GM18505 (cell line): ENCODE results near the gene NFATC2.

ENCODE experiments used
- ATAC-seq: cut with Tn5 transposase; IDR thresholded peaks from one replicate; pipeline ENCODE4 v1.9.1; 2021; ENCODE audit not compliant: unreplicated experiment
- POLR2A ChIP-seq: IDR thresholded peaks from 4 replicates; pipeline ENCODE4 v1.6.1; 2011; ENCODE audit warnings: borderline replicate concordance; ENCODE audit not compliant: insufficient read depth, insufficient read length; ENCODE audit errors: extremely low read depth

Gene NFATC2

GRCh38 chr20:51371720-51372119 lies 170.8 kb downstream of the NFATC2 start:
- ATAC-seq: no peak
- TF ChIP-seq POLR2A: no peak

GRCh38 chr20:51369503-51369902 lies 173.0 kb downstream of the NFATC2 start:
- TF ChIP-seq POLR2A: no peak
- ATAC-seq: no peak

DNA sequence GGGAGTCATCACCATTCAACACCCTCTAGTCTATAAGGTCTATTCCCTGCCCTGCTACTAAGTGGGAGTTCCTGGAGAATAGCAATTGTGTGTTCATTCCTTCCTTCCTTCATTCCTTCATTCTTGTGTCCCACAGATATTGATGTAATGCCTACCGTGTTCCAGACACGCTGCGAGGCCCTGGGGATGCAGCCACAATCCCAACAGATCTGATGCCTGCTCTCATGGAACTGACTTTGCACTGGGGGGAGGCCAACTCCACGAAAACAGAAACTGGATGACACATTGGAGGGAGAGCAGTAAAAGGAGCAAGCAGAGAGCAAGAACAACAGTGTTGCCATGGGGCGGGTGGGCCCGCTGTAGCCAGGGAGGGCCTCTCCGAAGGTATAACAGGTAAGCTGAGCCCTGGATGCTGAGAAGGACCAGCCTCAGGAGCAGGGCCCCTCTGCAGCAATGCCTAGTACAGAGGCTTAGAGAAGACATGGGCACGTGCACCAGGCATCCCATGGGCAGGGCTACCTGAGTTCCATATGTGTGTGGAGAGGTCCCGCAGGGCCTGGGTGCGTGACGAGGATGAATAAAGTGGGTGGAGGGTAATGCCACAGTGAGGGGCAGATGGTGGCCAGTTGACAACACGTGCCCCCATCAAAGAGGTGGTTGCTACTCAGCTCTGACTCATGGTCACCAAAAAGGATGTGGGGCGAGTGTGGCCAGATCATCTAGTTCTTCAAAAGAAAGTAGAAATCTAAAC lies 173.9 kb downstream of the NFATC2 start:
- TF ChIP-seq POLR2A: no peak

DNA sequence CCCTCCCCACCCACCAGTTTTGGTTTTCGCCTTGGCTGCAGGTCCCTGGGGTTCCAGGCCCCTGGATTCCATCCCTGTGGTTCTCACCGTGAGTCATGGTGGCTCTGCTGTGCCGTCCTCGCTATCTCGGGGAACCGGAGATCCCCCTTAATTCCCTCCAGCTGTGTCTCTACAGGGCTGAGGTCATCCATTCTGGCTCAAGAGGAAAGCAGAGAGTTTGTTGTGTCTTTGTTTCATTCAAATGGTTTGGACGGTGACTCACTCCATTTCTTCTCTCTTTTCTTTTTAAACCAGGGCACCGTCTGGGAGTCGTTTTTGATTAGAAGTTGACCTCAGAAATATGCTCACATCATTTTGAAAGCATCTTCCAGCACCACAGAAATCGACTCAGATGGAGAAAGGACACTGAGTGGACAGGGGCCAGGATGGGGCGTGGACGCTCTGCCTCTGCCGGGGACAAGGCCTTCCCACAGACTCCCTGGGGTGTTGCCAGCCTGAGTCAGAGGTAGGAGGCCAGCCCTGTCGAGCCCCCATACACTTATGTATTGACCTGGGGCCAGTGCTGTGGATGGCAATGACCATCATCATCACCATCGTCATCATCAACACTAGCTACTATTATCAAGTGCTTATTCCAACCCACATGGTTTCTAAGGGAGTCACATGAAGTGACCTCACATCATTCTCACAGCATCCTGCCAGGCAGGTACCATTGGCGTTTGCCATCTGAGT lies 176.2 kb downstream of the NFATC2 start:
- no peak for ATAC-seq
- TF ChIP-seq POLR2A: no peak

More for the DNA sequence above, 173.9 kb downstream of the NFATC2 start:
- no peak for ATAC-seq

DNA sequence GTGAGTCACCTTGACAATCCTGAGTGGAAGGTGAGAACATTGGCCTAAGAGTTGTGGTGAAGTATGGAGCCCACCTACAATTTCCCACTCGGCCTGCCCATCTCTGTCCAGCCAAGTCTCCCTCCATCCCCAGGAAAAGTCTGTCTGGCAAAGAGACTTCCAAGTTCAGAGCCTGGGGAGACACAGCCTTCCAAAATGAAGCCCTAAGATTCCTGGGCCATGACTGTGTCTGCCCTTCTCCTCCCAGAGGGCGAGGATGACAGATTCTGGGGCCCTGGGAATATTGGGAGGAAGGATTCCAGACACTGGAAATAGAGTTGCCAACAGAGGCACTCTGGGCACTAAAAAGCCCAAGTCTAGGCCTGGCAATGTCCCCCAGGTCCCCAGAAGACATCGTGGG lies 176.8 kb downstream of the NFATC2 start:
- TF ChIP-seq POLR2A: no peak
- ATAC-seq: no peak

- ATAC-seq: no peak
- no peak for TF ChIP-seq POLR2A
Observed at GRCh38 chr20:51363813-51364212, 178.7 kb downstream of the NFATC2 start.

DNA sequence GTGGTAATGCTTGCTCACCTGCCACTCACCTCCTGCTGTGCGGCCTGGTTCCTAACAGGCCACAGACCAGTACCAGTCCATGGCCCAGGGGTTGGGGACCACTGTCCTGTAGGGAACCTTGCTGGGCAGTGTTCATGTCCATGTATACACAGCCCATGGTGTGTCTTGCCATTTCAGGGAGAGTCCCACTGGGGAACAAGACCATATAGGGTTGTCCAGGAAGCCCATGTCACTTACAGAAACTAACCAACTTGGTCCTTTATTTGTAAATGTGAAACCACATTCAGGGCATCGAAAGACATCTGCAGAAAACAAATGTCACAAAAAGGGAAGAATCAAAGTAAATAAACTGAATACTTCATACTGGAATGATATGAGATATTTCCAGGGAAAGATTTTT lies 179.1 kb downstream of the NFATC2 start:
- TF ChIP-seq POLR2A: no peak
- ATAC-seq: no peak

DNA sequence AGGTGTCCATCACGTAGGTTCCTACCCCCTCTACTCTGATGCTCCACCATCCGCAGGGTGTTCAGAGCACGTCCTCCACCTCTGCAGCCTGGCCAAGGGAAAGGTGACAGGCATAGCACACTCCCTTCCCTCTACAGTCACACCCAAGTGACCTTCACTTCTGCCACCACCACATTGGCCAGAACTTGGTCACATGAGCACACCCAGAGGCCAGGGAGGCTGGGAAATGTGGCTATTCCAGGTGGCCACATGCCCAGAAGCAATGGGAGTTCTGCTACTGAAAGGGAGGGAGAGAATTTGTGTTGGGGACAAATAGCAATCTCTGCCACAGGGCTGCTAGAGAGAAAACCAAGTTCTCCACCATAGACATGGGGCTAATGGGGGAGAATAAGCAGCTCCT lies 180.3 kb downstream of the NFATC2 start:
- no peak for ATAC-seq
- no peak for TF ChIP-seq POLR2A

DNA sequence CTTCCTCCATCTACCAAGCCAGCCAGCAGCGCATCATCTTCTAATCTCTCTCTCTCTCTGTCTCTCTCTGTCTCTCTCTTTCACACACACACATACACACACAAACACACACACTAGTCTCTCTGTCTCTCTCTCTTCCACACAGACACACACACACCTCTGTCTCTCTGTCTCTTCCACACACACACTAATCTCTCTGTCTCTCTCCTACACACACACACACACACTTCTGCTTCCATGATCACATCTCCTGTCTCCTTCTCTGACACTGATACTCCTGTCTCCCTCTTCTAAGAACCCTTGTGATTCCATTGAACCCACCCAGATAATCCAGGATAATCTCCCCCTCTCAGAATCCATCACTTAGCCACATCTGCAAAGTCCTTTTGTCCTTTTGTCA lies 181.3 kb downstream of the NFATC2 start:
- no peak for TF ChIP-seq POLR2A
- ATAC-seq: no peak

GRCh38 chr20:51360451-51361201 lies 181.9 kb downstream of the NFATC2 start:
- no peak for TF ChIP-seq POLR2A
- no peak for ATAC-seq

DNA sequence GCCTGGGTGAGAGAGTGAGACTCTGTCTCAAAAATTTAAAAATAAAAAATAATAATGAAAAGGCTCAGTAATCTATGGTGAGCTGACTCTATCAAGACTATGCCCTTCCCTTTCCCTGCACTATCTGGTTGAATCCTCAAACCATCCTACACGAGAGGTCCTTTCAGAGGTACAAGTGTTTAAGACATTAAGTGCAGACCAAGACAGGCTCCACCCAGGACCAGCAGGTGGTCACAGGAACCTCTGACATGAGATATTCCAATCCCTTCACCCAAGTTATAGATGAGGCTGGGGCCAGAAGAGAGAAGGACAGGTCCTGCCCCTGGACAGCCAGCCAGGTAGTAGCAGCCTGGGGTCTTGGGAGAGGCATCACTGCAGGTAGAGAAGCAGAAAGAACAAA lies 182.6 kb downstream of the NFATC2 start:
- TF ChIP-seq POLR2A: no peak
- no peak for ATAC-seq

DNA sequence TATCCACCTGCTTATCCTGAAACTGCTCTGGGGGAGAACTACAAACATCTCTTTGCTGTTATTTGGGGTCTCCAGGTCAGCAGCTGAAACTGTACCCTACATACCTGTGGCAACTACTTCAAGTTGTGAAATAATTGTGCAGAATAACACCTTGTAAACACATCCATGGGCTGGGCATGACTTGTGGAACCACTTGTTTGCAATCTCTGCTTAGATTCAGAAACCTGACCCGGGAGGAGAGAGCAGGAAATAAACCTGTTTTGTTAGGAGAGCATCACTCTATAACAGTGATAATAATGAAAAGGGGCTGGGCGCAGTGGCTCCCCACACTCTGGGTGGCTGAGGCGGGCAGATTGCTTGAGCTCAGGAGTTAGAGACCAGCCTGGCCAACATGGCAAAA lies 183.1 kb downstream of the NFATC2 start:
- ATAC-seq: no peak
- no peak for TF ChIP-seq POLR2A

GRCh38 chr20:51358032-51358724 lies 184.3 kb downstream of the NFATC2 start:
- no peak for ATAC-seq
- TF ChIP-seq POLR2A: no peak
